ENCODE results near the gene EGFR.

EGFR gene

DNA sequence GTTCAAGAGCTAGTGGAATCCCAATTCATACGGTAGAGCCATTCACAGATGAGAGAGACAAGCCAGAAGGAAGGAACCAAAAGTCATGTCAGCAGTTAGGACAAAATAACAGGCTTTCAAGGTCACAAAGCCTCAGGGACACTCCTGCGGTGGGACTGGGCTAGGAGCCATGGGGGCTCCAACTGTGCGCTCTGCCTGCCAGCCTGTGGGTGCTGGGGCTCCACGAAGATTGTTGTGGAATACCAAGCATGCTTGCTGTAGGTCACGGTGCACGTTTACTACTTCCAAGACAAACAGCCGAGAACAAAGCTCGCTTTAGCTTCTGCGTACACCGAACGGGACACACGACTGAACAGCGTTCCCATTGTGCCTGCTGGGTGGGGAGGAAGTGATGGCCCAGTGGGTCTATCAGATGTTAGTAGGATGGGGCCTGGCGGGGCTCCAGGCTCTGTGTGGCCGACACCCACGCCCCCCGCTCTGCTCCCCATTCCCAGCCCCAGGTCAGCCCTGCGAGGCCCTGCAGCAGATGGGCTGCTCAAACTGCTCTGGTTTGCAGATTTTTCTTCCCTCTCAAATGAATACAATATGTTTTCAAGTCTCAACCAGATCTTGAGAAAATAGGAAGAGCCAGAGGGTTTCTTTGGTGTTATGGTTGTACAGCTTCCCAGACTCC lies 158.9 kb downstream of the EGFR start:
- Histone ChIP-seq H3K9me3 (ENCODE audit: insufficient read depth, low read length) (no peaks in the 10 kb centered on the region), H3K4me2 (ENCODE audit: low read depth, low read length, poor library complexity, severe bottlenecking) (no peak overlapping the region), H3K4me3 (ENCODE audit: insufficient read depth, low read length, poor library complexity, severe bottlenecking) (no peak overlapping the region), H3F3A (ENCODE audit: insufficient read depth) (no peaks in the 10 kb centered on the region), H3K9me2 (replicated peaks; ENCODE audit: insufficient read depth, low read length) (no peaks in the 10 kb centered on the region), H3K9ac (ENCODE audit: low read length) (no peak overlapping the region), H2AFZ (ENCODE audit: low read depth, low read length, severe bottlenecking) (no peak overlapping the region), H3K79me2 (ENCODE audit: insufficient read depth, low read length) (no peaks in the 10 kb centered on the region), H3K27me3 (ENCODE audit: low read length) (no peaks in the 10 kb centered on the region), H3K27ac (ENCODE audit: low read depth, low read length) (no peak overlapping the region), H3K36me3 (ENCODE audit: low read length) (no peaks in the 10 kb centered on the region), H4K20me1 (ENCODE audit: low read depth, low read length) (no peaks in the 10 kb centered on the region)
- TF ChIP-seq EZH2phosphoT487 (conservative IDR thresholded peaks at IDR 0.05; ENCODE audit: low read length), result no peak
- TF ChIP-seq, protein P1, sequence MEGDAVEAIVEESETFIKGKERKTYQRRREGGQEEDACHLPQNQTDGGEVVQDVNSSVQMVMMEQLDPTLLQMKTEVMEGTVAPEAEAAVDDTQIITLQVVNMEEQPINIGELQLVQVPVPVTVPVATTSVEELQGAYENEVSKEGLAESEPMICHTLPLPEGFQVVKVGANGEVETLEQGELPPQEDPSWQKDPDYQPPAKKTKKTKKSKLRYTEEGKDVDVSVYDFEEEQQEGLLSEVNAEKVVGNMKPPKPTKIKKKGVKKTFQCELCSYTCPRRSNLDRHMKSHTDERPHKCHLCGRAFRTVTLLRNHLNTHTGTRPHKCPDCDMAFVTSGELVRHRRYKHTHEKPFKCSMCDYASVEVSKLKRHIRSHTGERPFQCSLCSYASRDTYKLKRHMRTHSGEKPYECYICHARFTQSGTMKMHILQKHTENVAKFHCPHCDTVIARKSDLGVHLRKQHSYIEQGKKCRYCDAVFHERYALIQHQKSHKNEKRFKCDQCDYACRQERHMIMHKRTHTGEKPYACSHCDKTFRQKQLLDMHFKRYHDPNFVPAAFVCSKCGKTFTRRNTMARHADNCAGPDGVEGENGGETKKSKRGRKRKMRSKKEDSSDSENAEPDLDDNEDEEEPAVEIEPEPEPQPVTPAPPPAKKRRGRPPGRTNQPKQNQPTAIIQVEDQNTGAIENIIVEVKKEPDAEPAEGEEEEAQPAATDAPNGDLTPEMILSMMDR (IDR thresholded peaks at IDR 0.05; ENCODE audit: insufficient read depth, low read length, poor library complexity, severe bottlenecking), result no peak

DNA sequence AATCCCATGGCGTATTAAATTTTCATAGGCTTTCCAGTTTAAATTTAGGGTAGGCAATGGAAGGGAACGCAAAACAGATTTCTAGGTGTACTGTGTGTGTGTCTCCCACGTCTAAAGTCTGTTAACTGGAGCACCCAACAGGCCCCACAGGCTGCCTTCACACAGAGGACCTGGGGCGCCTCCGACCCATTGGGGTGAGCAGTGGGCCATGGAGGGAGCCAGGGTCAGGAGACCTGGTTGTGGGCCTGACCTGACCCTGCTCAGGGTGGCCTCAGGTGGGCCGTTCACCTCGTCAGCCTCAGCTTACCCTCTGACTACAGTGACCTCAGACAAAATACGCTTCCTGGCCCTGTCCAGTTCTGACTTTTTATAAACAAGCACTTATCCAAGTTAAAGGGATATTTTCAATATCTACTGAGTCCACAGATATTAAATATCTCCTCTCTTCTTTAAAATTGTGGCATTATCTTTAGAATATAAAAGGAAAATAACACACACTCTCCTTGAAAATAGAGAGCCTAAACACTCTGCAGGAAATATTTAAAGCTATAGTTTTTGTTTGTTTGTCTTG lies 159.6 kb downstream of the EGFR start:
- Histone ChIP-seq H3K9me2 (replicated peaks; ENCODE audit: insufficient read depth, low read length) (no peaks in the 10 kb centered on the region), H3K9me3 (ENCODE audit: insufficient read depth, low read length) (no peaks in the 10 kb centered on the region), H2AFZ (ENCODE audit: low read depth, low read length, severe bottlenecking) (no peak overlapping the region), H3K27ac (ENCODE audit: low read depth, low read length) (no peak overlapping the region), H3K36me3 (ENCODE audit: low read length) (no peaks in the 10 kb centered on the region), H3K27me3 (ENCODE audit: low read length) (no peaks in the 10 kb centered on the region), H3K79me2 (ENCODE audit: insufficient read depth, low read length) (no peaks in the 10 kb centered on the region), H3K4me2 (ENCODE audit: low read depth, low read length, poor library complexity, severe bottlenecking) (no peak overlapping the region), H3K4me3 (ENCODE audit: insufficient read depth, low read length, poor library complexity, severe bottlenecking) (no peak overlapping the region), H3K9ac (ENCODE audit: low read length) (no peak overlapping the region), H4K20me1 (ENCODE audit: low read depth, low read length) (no peaks in the 10 kb centered on the region), H3F3A (ENCODE audit: insufficient read depth) (no peaks in the 10 kb centered on the region)
- no peak for TF ChIP-seq EZH2phosphoT487 (conservative IDR thresholded peaks at IDR 0.05; ENCODE audit: low read length)
- TF ChIP-seq, protein P1 (IDR thresholded peaks at IDR 0.05; ENCODE audit: insufficient read depth, low read length, poor library complexity, severe bottlenecking), result no peak

DNA sequence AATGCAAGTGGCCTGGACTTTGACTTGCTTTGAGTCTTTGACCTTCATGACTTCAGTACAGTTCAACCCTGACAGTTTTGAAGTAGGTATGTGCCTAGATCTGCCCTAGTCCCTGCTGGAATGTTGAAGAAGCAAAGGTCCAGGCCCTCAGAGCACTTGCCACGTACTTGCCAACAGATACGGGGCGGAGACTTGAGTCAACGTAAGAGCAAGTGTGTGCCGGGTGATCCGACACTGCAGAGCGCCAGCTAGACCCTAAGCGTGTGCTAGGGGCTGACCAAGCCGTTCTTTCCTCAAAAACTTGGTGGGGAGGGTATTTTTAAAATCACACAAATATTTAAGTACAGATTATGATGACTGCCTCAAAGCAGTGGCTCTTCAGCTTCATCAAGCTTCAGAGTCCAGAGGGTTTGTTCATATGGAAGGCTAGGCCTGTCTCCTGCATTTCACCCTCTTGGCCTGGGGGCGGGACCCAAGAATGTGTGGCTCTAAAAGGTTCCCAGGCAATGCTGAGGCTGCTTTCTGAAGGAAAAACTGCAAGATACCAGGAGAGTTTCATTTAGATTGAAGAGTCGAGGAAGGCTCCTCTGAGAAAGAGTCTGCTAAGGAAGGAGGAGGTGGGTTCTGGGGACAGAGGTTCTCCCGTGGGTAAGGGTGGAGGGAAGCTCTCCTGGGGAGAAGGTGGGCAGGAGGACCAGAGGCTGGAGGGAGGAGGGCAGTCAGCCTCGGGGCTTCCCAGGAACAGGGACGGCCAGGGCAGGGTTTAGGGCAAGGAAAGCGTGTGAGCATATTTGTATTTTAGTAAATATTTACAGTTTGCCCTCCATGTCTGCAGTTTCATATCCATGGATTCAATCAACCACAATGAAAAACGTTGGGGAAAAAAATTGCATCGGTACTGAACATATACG lies 160.3 kb downstream of the EGFR start:
- Histone ChIP-seq H3K79me2 (ENCODE audit: insufficient read depth, low read length) (no peaks in the 10 kb centered on the region), H3K9ac (ENCODE audit: low read length) (no peak overlapping the region), H4K20me1 (ENCODE audit: low read depth, low read length) (no peaks in the 10 kb centered on the region), H3K9me2 (replicated peaks; ENCODE audit: insufficient read depth, low read length) (no peaks in the 10 kb centered on the region), H3K27ac (ENCODE audit: low read depth, low read length) (no peak overlapping the region), H3K4me3 (ENCODE audit: insufficient read depth, low read length, poor library complexity, severe bottlenecking) (no peak overlapping the region), H3K4me2 (ENCODE audit: low read depth, low read length, poor library complexity, severe bottlenecking) (no peak overlapping the region), H3F3A (ENCODE audit: insufficient read depth) (no peaks in the 10 kb centered on the region), H3K36me3 (ENCODE audit: low read length) (no peaks in the 10 kb centered on the region), H2AFZ (ENCODE audit: low read depth, low read length, severe bottlenecking) (no peak overlapping the region), H3K27me3 (ENCODE audit: low read length) (no peaks in the 10 kb centered on the region), H3K9me3 (ENCODE audit: insufficient read depth, low read length) (no peaks in the 10 kb centered on the region)
- TF ChIP-seq, protein P1 (IDR thresholded peaks at IDR 0.05; ENCODE audit: insufficient read depth, low read length, poor library complexity, severe bottlenecking), result no peak
- TF ChIP-seq EZH2phosphoT487 (conservative IDR thresholded peaks at IDR 0.05; ENCODE audit: low read length), result no peak
